Activated CD8-positive, alpha-beta memory T cell treated with anti-CD3 and anti-CD28 coated beads, Interleukin-2, amount 10 ng/mL, durations not matched to agents 7 days and 5 days (primary cell): ENCODE measurements around the gene POMGNT2. TPM values are rescaled to one million over a fixed set of nuclear protein-coding genes. Genes with fewer than 3 reads are reported as not detected.
"Not testable (repeated sequence)": the region's sequence is repeated elsewhere in the genome, so short reads cannot be mapped to it uniquely, and the experiment has no call there.

ENCODE experiments used
- ATAC-seq: fragments of 150-1000 bp; cut with Tn5 transposase; one replicate; pipeline ENCODE4 v1.10.0; 2021; ENCODE audit warnings: moderate library complexity
- CTCF ChIA-PET: fragments of 350-600 bp; sonication (Branson Sonifier 250); formaldehyde crosslinking; loops from one replicate; lab custom pipeline; 2021; ENCODE audit warnings: antibody characterized with exemption; lab: Charles Lee
- DNase-seq: peaks from one replicate; pipeline ENCODE4 v3.0.0-alpha.2; 2020
- H3K27ac Mint-ChIP-seq: one replicate; pipeline ENCODE4 v1.8.0; 2021; ENCODE audit warnings: mild to moderate bottlenecking, mixed read lengths
- H3K27me3 Mint-ChIP-seq: one replicate; pipeline ENCODE4 v1.8.0; 2021; ENCODE audit warnings: mixed read lengths
- H3K36me3 Mint-ChIP-seq: one replicate; pipeline ENCODE4 v1.8.0; 2021; ENCODE audit warnings: mild to moderate bottlenecking, mixed read lengths
- H3K4me1 Mint-ChIP-seq: one replicate; pipeline ENCODE4 v1.8.0; 2021; ENCODE audit warnings: mixed read lengths
- H3K4me3 Mint-ChIP-seq: one replicate; pipeline ENCODE4 v1.8.0; 2021; ENCODE audit warnings: mild to moderate bottlenecking, moderate library complexity, mixed read lengths
- H3K9me3 Mint-ChIP-seq: one replicate; pipeline ENCODE4 v1.8.0; 2022; ENCODE audit warnings: low read depth, mixed read lengths
- total RNA-seq, 2 experiments: library from RNA; stranded (reverse); gene quantifications; one replicate each; pipeline ENCODE4 v1.2.3, GENCODE V29; 2021

The POMGNT2 gene
- total RNA-seq, 2 experiments from 2014 or later: 6.9 to 9.0 TPM

DNA sequence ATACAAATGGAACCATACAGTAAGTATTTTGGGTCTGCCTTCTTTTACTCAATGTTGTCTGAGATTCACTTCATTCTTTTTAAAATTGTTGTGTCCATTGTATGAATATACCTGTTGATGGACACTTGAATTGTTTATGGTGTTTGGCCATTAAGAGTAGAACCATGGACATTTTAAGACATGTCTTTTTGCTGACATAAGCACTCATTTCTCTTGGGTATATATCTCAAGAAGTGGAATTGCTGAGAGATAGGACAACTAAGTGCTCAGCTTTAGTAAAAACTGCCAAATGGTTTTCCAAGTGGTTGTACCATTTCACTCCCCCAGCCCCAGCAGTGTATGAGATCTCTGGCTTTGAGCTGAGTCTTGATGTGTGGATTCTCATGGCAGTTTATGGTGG, 28.2 kb downstream of the POMGNT2 start:
- CTCF ChIA-PET: interaction anchor here (1.7 kb wide), 1 partner anchor 24 kb away, joined by 3 read pairs; no protein-coding TSS in a partner anchor
- Mint-ChIP-seq H3K4me3 (no peak overlapping the region), H3K27ac (no peak overlapping the region), H3K9me3 (no peaks in the 10 kb centered on the region), H3K4me1 (peaks cover 3% of the 10 kb centered on the region), H3K36me3 (peaks cover 26% of the 10 kb centered on the region), H3K27me3 (no peaks in the 10 kb centered on the region)
- DNase-seq (no peak), ATAC-seq (no peak)

GRCh38 chr3:43077261-43077660, 28.6 kb downstream of the POMGNT2 start:
- no peak overlapping the region for H3K4me3 Mint-ChIP-seq
- no peak for ATAC-seq
- H3K36me3 Mint-ChIP-seq: peaks cover 22% of the 10 kb centered on the region
- no peak for DNase-seq
- H3K4me1 Mint-ChIP-seq: peaks cover 3% of the 10 kb centered on the region
- H3K9me3 Mint-ChIP-seq: no peaks in the 10 kb centered on the region
- CTCF ChIA-PET: interaction anchor here (1.7 kb wide), 1 partner anchor 24 kb away, joined by 3 read pairs; no protein-coding TSS in a partner anchor
- no peak overlapping the region for H3K27ac Mint-ChIP-seq
- H3K27me3 Mint-ChIP-seq: no peaks in the 10 kb centered on the region

DNA sequence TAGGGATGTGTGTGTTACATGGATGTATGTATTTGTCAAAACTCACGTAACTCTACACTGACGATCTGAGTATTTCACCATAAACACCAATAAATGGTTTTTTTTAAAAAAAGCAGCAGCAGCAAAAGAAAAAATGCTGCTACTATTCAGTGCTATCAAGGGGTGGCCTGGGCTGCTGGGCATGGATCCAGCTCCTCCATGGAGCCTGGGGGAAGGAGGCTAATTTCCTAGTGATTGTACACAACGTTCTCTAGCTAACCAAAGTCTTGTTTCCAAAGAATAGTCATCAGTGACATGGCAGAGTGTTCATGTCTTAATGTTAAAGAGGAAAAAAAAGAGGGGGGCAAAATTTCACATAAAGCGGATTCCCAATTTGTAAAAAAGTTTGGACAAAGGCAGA, 29.0 kb downstream of the POMGNT2 start:
- no peak for DNase-seq
- CTCF ChIA-PET: interaction anchor here (1.7 kb wide), 1 partner anchor 24 kb away, joined by 3 read pairs; no protein-coding TSS in a partner anchor
- no peak for ATAC-seq
- Mint-ChIP-seq H3K36me3 (peaks cover 19% of the 10 kb centered on the region), H3K4me3 (no peak overlapping the region), H3K9me3 (no peaks in the 10 kb centered on the region), H3K27me3 (no peaks in the 10 kb centered on the region), H3K4me1 (peaks cover 3% of the 10 kb centered on the region), H3K27ac (no peak overlapping the region)

- H3K4me3 Mint-ChIP-seq: no peak overlapping the region
Measured at GRCh38 chr3:43075904-43076661, 29.8 kb downstream of the POMGNT2 start.

GRCh38 chr3:43074901-43075689, 30.8 kb downstream of the POMGNT2 start:
- CTCF ChIA-PET: no interaction called here
- H3K4me1 Mint-ChIP-seq: peaks cover 3% of the 10 kb centered on the region
- H3K36me3 Mint-ChIP-seq: peaks cover 7% of the 10 kb centered on the region
- H3K4me3 Mint-ChIP-seq: no peak overlapping the region
- no peaks in the 10 kb centered on the region for H3K27me3 Mint-ChIP-seq
- no peak overlapping the region for H3K27ac Mint-ChIP-seq
- H3K9me3 Mint-ChIP-seq: no peaks in the 10 kb centered on the region
- ATAC-seq: no peak
- DNase-seq: no peak

More at GRCh38 chr3:43075904-43076661, 29.8 kb downstream of the POMGNT2 start:
- DNase-seq (peak; percentile 16), ATAC-seq (no peak)
- Mint-ChIP-seq H3K27me3 (no peaks in the 10 kb centered on the region), H3K9me3 (no peaks in the 10 kb centered on the region), H3K36me3 (peaks cover 17% of the 10 kb centered on the region), H3K27ac (no peak overlapping the region), H3K4me1 (peaks cover 3% of the 10 kb centered on the region)
- CTCF ChIA-PET: interaction anchor here (1.7 kb wide), 1 partner anchor 25 kb away, joined by 3 read pairs; no protein-coding TSS in a partner anchor

GRCh38 chr3:43074482-43074881, 31.4 kb downstream of the POMGNT2 start:
- H3K27me3 Mint-ChIP-seq: no peaks in the 10 kb centered on the region
- no peak overlapping the region for H3K4me3 Mint-ChIP-seq
- no peaks in the 10 kb centered on the region for H3K9me3 Mint-ChIP-seq
- CTCF ChIA-PET: no interaction called here
- peaks cover 3% of the 10 kb centered on the region for H3K4me1 Mint-ChIP-seq
- ATAC-seq (no peak), DNase-seq (no peak)
- H3K36me3 Mint-ChIP-seq: peaks cover 3% of the 10 kb centered on the region
- no peak overlapping the region for H3K27ac Mint-ChIP-seq

- Mint-ChIP-seq H3K4me1 (peaks cover 3% of the 10 kb centered on the region), H3K4me3 (no peak overlapping the region), H3K36me3 (peaks cover 1% of the 10 kb centered on the region), H3K9me3 (no peaks in the 10 kb centered on the region), H3K27ac (no peak overlapping the region), H3K27me3 (no peaks in the 10 kb centered on the region)
- no peak for DNase-seq
- CTCF ChIA-PET: no interaction called here
- ATAC-seq: no peak
Measured at GRCh38 chr3:43073836-43074220, 32.1 kb downstream of the POMGNT2 start.

GRCh38 chr3:43073116-43073835, 32.6 kb downstream of the POMGNT2 start:
- Mint-ChIP-seq H3K27me3 (no peaks in the 10 kb centered on the region), H3K27ac (no peak overlapping the region), H3K9me3 (no peaks in the 10 kb centered on the region), H3K36me3 (no peaks in the 10 kb centered on the region), H3K4me1 (peaks cover 3% of the 10 kb centered on the region), H3K4me3 (no peak overlapping the region)
- CTCF ChIA-PET: no interaction called here
- peak; percentile 28 for DNase-seq
- ATAC-seq: no peak

DNA sequence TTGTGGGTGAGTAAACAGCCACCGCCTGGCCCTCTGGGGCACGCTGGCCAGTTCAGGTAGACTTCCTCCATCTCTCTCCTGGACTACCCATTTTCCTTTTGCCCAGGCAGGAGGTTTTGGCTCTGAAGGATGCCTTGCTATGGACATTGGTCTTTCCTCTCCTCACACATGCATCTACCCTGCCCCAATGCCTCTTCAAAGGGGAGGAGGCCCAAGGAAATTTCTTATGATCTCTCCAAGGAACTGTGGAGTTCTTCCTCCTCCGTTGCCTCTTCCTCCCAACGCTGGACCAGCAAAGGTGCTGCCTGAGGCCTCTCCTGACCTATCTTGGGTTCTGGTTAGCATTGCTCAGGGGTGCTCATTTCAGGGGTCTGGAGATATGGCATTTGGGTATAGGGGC, 33.5 kb downstream of the POMGNT2 start:
- Mint-ChIP-seq H3K4me3 (no peak overlapping the region), H3K9me3 (no peaks in the 10 kb centered on the region), H3K36me3 (no peaks in the 10 kb centered on the region), H3K4me1 (peaks cover 3% of the 10 kb centered on the region), H3K27ac (no peak overlapping the region), H3K27me3 (no peaks in the 10 kb centered on the region)
- peak; percentile 8 for DNase-seq
- CTCF ChIA-PET: no interaction called here
- no peak for ATAC-seq

GRCh38 chr3:43071313-43071893, 34.5 kb downstream of the POMGNT2 start:
- DNase-seq: peak; percentile 37
- Mint-ChIP-seq H3K27me3 (no peaks in the 10 kb centered on the region), H3K36me3 (no peaks in the 10 kb centered on the region), H3K4me3 (no peak overlapping the region), H3K27ac (no peak overlapping the region), H3K4me1 (peaks cover 3% of the 10 kb centered on the region), H3K9me3 (no peaks in the 10 kb centered on the region)
- ATAC-seq: no peak
- CTCF ChIA-PET: interaction anchor here (1.1 kb wide), 1 partner anchor 48 kb away, joined by 3 read pairs; no protein-coding TSS in a partner anchor

- not testable (repeated sequence) for H3K27me3 Mint-ChIP-seq, H3K36me3 Mint-ChIP-seq, H3K4me1 Mint-ChIP-seq, H3K9me3 Mint-ChIP-seq, H3K27ac Mint-ChIP-seq, H3K4me3 Mint-ChIP-seq, DNase-seq, ATAC-seq
- CTCF ChIA-PET: interaction anchor here (1.1 kb wide), 1 partner anchor 47 kb away, joined by 3 read pairs; no protein-coding TSS in a partner anchor
Measured at GRCh38 chr3:43070670-43071069, 35.2 kb downstream of the POMGNT2 start.

GRCh38 chr3:43063114-43063513, 42.8 kb downstream of the POMGNT2 start:
- peaks cover 2% of the 10 kb centered on the region for H3K9me3 Mint-ChIP-seq
- no peaks in the 10 kb centered on the region for H3K27me3 Mint-ChIP-seq
- ATAC-seq (no peak), DNase-seq (peak; percentile 27)
- no peaks in the 10 kb centered on the region for H3K36me3 Mint-ChIP-seq
- CTCF ChIA-PET: no interaction called here
- H3K27ac Mint-ChIP-seq: no peak overlapping the region
- H3K4me1 Mint-ChIP-seq: no peaks in the 10 kb centered on the region
- H3K4me3 Mint-ChIP-seq: no peak overlapping the region

DNA sequence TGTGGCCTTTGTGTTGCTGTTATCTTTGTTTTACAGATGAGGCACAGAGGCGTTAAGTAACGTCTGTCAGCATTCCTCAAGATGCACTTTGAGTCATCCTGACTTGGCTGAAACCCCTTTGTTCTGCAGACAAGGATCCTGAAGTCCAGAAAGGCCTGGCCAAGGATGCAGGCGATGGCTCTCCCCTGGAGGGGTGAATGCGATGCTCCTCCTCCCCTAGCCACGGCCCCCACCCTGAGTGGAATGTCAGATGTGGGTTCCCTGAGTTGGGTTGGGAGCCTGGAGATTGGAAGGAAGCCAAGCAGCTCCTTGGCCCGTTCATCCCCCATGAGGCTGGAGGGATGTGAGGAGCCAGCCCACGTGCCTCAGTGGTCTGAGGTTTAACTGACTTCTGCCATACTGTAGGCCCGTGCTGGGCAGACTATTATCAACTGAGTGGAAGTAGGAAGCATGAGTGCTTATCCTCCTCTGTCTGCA, 43.3 kb downstream of the POMGNT2 start:
- no peak overlapping the region for H3K27ac Mint-ChIP-seq
- no peaks in the 10 kb centered on the region for H3K4me1 Mint-ChIP-seq
- H3K36me3 Mint-ChIP-seq: no peaks in the 10 kb centered on the region
- DNase-seq (peak; percentile 16), ATAC-seq (no peak)
- CTCF ChIA-PET: no interaction called here
- H3K27me3 Mint-ChIP-seq: no peaks in the 10 kb centered on the region
- H3K4me3 Mint-ChIP-seq: no peak overlapping the region
- H3K9me3 Mint-ChIP-seq: peaks cover 2% of the 10 kb centered on the region
